Measurements from ENCODE around the gene ENKD1. TPM values are rescaled to one million over a fixed set of nuclear protein-coding genes. Genes with fewer than 3 reads are reported as not detected.
A peak's percentile ranks its signal among the peaks of the same experiment; 100 is the strongest.

The ENKD1 gene
- total RNA-seq, 1 experiment from 2014 or later, result 8.9 TPM

GRCh38 chr16:67663877-67664222 lies 2.7 kb downstream of the ENKD1 start:
- Histone ChIP-seq H3K4me3 (ENCODE audit: low read depth, low read length) (no peak overlapping the region), H3K9me3 (no peaks in the 10 kb centered on the region), H3K4me1 (peaks cover 15% of the 10 kb centered on the region), H3K27me3 (replicated peaks; ENCODE audit: control insufficient read depth, insufficient read depth, low read length) (no peaks in the 10 kb centered on the region), H3K36me3 (ENCODE audit: control insufficient read depth, insufficient read depth, low read length) (no peaks in the 10 kb centered on the region)
- TF ChIP-seq CTCF (IDR thresholded peaks at IDR 0.05; ENCODE audit: insufficient read depth in 1 of 2, low read depth in 1 of 2, low read length in 1 of 2, severe bottlenecking in 1 of 2, unreplicated experiment in 1 of 2), result no peak
- BruUV-seq (replicated peaks), result no TSS peak
- no peak overlapping the region for H3K4me3 Mint-ChIP-seq (ENCODE audit: unreplicated experiment)
- POLR2A ChIA-PET, result no interaction called here
- intact Hi-C loops (cut with micrococcal nuclease; ENCODE audit: unreplicated experiment), result no loop called here
- H3K27me3 Mint-ChIP-seq (ENCODE audit: insufficient read depth, unreplicated experiment), result no peaks in the 10 kb centered on the region
- CTCF ChIA-PET, result interaction anchor here (0.9 to 6.3 kb wide), 3 partner anchors 143 to 202 kb away, joined by 3 to 60 read pairs (median 8); no protein-coding TSS in a partner anchor
- H3K27ac Mint-ChIP-seq (ENCODE audit: unreplicated experiment), result no peak overlapping the region
- peaks cover 37% of the 10 kb centered on the region for H3K36me3 Mint-ChIP-seq (ENCODE audit: insufficient read depth, unreplicated experiment)
- H3K4me1 Mint-ChIP-seq (ENCODE audit: low read depth, unreplicated experiment), result no peaks in the 10 kb centered on the region
- no peaks in the 10 kb centered on the region for H3K9me3 Mint-ChIP-seq (ENCODE audit: unreplicated experiment)
- DNase-seq, result peak in 1 of 2 experiments; percentile 33

GRCh38 chr16:67663151-67663876 lies 3.2 kb downstream of the ENKD1 start:
- H3K4me3 Mint-ChIP-seq (ENCODE audit: unreplicated experiment), result no peak overlapping the region
- no TSS peak for BruUV-seq (replicated peaks)
- ChIA-PET POLR2A (no interaction called here), CTCF (interaction anchor here (0.6 to 6.3 kb wide), 3 partner anchors 126 to 145 kb away, joined by 3 to 60 read pairs (median 3); no protein-coding TSS in a partner anchor)
- H3K27ac Mint-ChIP-seq (ENCODE audit: unreplicated experiment), result no peak overlapping the region
- Histone ChIP-seq H3K9me3 (no peaks in the 10 kb centered on the region), H3K4me3 (ENCODE audit: low read depth, low read length) (no peak overlapping the region), H3K27me3 (replicated peaks; ENCODE audit: control insufficient read depth, insufficient read depth, low read length) (no peaks in the 10 kb centered on the region), H3K4me1 (peaks cover 17% of the 10 kb centered on the region), H3K36me3 (ENCODE audit: control insufficient read depth, insufficient read depth, low read length) (no peaks in the 10 kb centered on the region)
- intact Hi-C loops (cut with micrococcal nuclease; ENCODE audit: unreplicated experiment), result no loop called here
- H3K9me3 Mint-ChIP-seq (ENCODE audit: unreplicated experiment), result no peaks in the 10 kb centered on the region
- H3K4me1 Mint-ChIP-seq (ENCODE audit: low read depth, unreplicated experiment), result no peaks in the 10 kb centered on the region
- peak; percentile 21 to 26 for TF ChIP-seq CTCF (IDR thresholded peaks at IDR 0.05; ENCODE audit: insufficient read depth in 1 of 2, low read depth in 1 of 2, low read length in 1 of 2, severe bottlenecking in 1 of 2, unreplicated experiment in 1 of 2)
- no peaks in the 10 kb centered on the region for H3K27me3 Mint-ChIP-seq (ENCODE audit: insufficient read depth, unreplicated experiment)
- peaks cover 37% of the 10 kb centered on the region for H3K36me3 Mint-ChIP-seq (ENCODE audit: insufficient read depth, unreplicated experiment)
- DNase-seq, result peak; percentile 56 to 61

GRCh38 chr16:67662653-67663010 lies 3.9 kb downstream of the ENKD1 start:
- H3K4me3 Mint-ChIP-seq (ENCODE audit: unreplicated experiment), result no peak overlapping the region
- no peak for DNase-seq
- ChIA-PET POLR2A (no interaction called here), CTCF (interaction anchor here (0.6 to 6.3 kb wide), 2 partner anchors 125 to 142 kb away, joined by 3 to 60 read pairs; no protein-coding TSS in a partner anchor)
- H3K27me3 Mint-ChIP-seq (ENCODE audit: insufficient read depth, unreplicated experiment), result no peaks in the 10 kb centered on the region
- no peaks in the 10 kb centered on the region for H3K4me1 Mint-ChIP-seq (ENCODE audit: low read depth, unreplicated experiment)
- peaks cover 37% of the 10 kb centered on the region for H3K36me3 Mint-ChIP-seq (ENCODE audit: insufficient read depth, unreplicated experiment)
- intact Hi-C loops (cut with micrococcal nuclease; ENCODE audit: unreplicated experiment), result no loop called here
- no peak overlapping the region for H3K4me3 ChIP-seq (ENCODE audit: low read depth, low read length)
- no peaks in the 10 kb centered on the region for H3K27me3 ChIP-seq (replicated peaks; ENCODE audit: control insufficient read depth, insufficient read depth, low read length)
- H3K36me3 ChIP-seq (ENCODE audit: control insufficient read depth, insufficient read depth, low read length), result no peaks in the 10 kb centered on the region
- no peaks in the 10 kb centered on the region for H3K9me3 ChIP-seq
- no TSS peak for BruUV-seq (replicated peaks)
- no peak for TF ChIP-seq CTCF (IDR thresholded peaks at IDR 0.05; ENCODE audit: insufficient read depth in 1 of 2, low read depth in 1 of 2, low read length in 1 of 2, severe bottlenecking in 1 of 2, unreplicated experiment in 1 of 2)
- H3K4me1 ChIP-seq, result peaks cover 17% of the 10 kb centered on the region
- no peak overlapping the region for H3K27ac Mint-ChIP-seq (ENCODE audit: unreplicated experiment)
- no peaks in the 10 kb centered on the region for H3K9me3 Mint-ChIP-seq (ENCODE audit: unreplicated experiment)
